ENCODE measurements around the gene FAM3A.

FAM3A gene

GRCh38 chrX:154519389-154519788 lies 3.4 kb upstream of the FAM3A start:
- Histone ChIP-seq H3K4me1 (ENCODE audit: insufficient read depth, low read length, poor library complexity, severe bottlenecking) (no peaks in the 10 kb centered on the region), H3K9me3 (ENCODE audit: insufficient read depth, low read depth, low read length) (no peaks in the 10 kb centered on the region), H3K4me2 (ENCODE audit: low read depth, low read length, poor library complexity, severe bottlenecking) (no peak overlapping the region), H3K27me3 (ENCODE audit: insufficient read depth, low read length, poor library complexity, severe bottlenecking) (no peaks in the 10 kb centered on the region), H3K79me2 (ENCODE audit: insufficient read depth, low read length) (peaks cover 8% of the 10 kb centered on the region; the same call in 1 of the 2 replicates), H3K4me3 (ENCODE audit: low read length, poor library complexity, severe bottlenecking) (no peak overlapping the region), H3K36me3 (ENCODE audit: insufficient read depth, low read length) (no peaks in the 10 kb centered on the region), H2AFZ (ENCODE audit: low read length) (no peak overlapping the region), H3F3A (ENCODE audit: low read depth) (no peaks in the 10 kb centered on the region), H3K9ac (ENCODE audit: low read depth, low read length, poor library complexity, severe bottlenecking) (no peak overlapping the region), H3K9me2 (replicated peaks; ENCODE audit: low read depth, low read length) (no peaks in the 10 kb centered on the region), H4K20me1 (ENCODE audit: insufficient read depth, low read length, poor library complexity, severe bottlenecking) (no peaks in the 10 kb centered on the region)
- TF ChIP-seq EZH2phosphoT487 (IDR thresholded peaks at IDR 0.05; ENCODE audit: borderline replicate concordance) (no peak), CTCF (conservative IDR thresholded peaks at IDR 0.05; ENCODE audit: low read length) (no peak)

GRCh38 chrX:154517101-154517781 lies 1.2 kb upstream of the FAM3A start:
- Histone ChIP-seq H3K4me1 (ENCODE audit: insufficient read depth, low read length, poor library complexity, severe bottlenecking) (no peaks in the 10 kb centered on the region), H3K9ac (ENCODE audit: low read depth, low read length, poor library complexity, severe bottlenecking) (no peak overlapping the region), H4K20me1 (ENCODE audit: insufficient read depth, low read length, poor library complexity, severe bottlenecking) (no peaks in the 10 kb centered on the region), H3K9me2 (replicated peaks; ENCODE audit: low read depth, low read length) (no peaks in the 10 kb centered on the region), H3K9me3 (ENCODE audit: insufficient read depth, low read depth, low read length) (no peaks in the 10 kb centered on the region), H2AFZ (ENCODE audit: low read length) (no peak overlapping the region), H3F3A (ENCODE audit: low read depth) (no peaks in the 10 kb centered on the region), H3K27me3 (ENCODE audit: insufficient read depth, low read length, poor library complexity, severe bottlenecking) (no peaks in the 10 kb centered on the region), H3K4me2 (ENCODE audit: low read depth, low read length, poor library complexity, severe bottlenecking) (no peak overlapping the region), H3K36me3 (ENCODE audit: insufficient read depth, low read length) (no peaks in the 10 kb centered on the region), H3K4me3 (ENCODE audit: low read length, poor library complexity, severe bottlenecking) (no peak overlapping the region), H3K79me2 (ENCODE audit: insufficient read depth, low read length) (peaks cover 8% of the 10 kb centered on the region; the same call in 1 of the 2 replicates)
- TF ChIP-seq CTCF (conservative IDR thresholded peaks at IDR 0.05; ENCODE audit: low read length) = no peak
- no peak for TF ChIP-seq EZH2phosphoT487 (IDR thresholded peaks at IDR 0.05; ENCODE audit: borderline replicate concordance)

GRCh38 chrX:154516656-154517100 lies 646 bp upstream of the FAM3A start:
- H3K4me1 ChIP-seq (ENCODE audit: insufficient read depth, low read length, poor library complexity, severe bottlenecking) = peaks cover 2% of the 10 kb centered on the region
- peak overlapping the region; percentile 69 for H3K4me3 ChIP-seq (ENCODE audit: low read length, poor library complexity, severe bottlenecking)
- H3K36me3 ChIP-seq (ENCODE audit: insufficient read depth, low read length) = no peaks in the 10 kb centered on the region
- H3F3A ChIP-seq (ENCODE audit: low read depth) = no peaks in the 10 kb centered on the region
- no peaks in the 10 kb centered on the region for H3K9me2 ChIP-seq (replicated peaks; ENCODE audit: low read depth, low read length)
- no peaks in the 10 kb centered on the region for H4K20me1 ChIP-seq (ENCODE audit: insufficient read depth, low read length, poor library complexity, severe bottlenecking)
- peak overlapping the region; percentile 74 for H3K4me2 ChIP-seq (ENCODE audit: low read depth, low read length, poor library complexity, severe bottlenecking)
- H3K27me3 ChIP-seq (ENCODE audit: insufficient read depth, low read length, poor library complexity, severe bottlenecking) = no peaks in the 10 kb centered on the region
- H2AFZ ChIP-seq (ENCODE audit: low read length) = no peak overlapping the region
- peaks cover 8% of the 10 kb centered on the region; the same call in 1 of the 2 replicates for H3K79me2 ChIP-seq (ENCODE audit: insufficient read depth, low read length)
- H3K9me3 ChIP-seq (ENCODE audit: insufficient read depth, low read depth, low read length) = no peaks in the 10 kb centered on the region
- TF ChIP-seq CTCF (conservative IDR thresholded peaks at IDR 0.05; ENCODE audit: low read length) = no peak
- TF ChIP-seq EZH2phosphoT487 (IDR thresholded peaks at IDR 0.05; ENCODE audit: borderline replicate concordance) = no peak
- H3K9ac ChIP-seq (ENCODE audit: low read depth, low read length, poor library complexity, severe bottlenecking) = peak overlapping the region; percentile 56

Data from Loucy (cell line).